ENCODE data around the gene ADK. TPM values are rescaled to one million over a fixed set of nuclear protein-coding genes. Genes with fewer than 3 reads are reported as not detected.

Gene ADK
- total RNA-seq, 1 donor, result 57.9 TPM

DNA sequence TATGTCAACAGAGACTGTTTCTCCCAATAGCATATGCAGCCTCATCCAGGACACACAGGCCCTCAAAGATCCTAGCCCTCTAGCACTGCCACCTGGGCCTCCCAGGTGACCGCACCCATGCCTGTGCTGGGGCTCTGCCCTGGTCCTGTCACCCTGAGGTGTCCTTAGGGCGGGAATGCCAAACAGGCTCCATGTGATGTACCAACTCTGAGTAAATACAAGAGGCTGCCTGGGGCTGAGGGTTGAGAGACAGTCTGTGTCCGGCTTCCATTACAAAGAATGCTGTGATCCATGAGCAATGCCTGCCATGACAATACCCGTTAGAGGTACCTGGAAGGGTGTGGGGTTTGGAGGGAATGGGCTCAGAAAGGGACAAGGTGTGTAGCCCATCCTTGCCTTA, 592.4 kb downstream of the ADK start:
- H3K4me3 ChIP-seq (ENCODE audit: low read depth, low read length), result no peak overlapping the region
- no peak for DNase-seq (ENCODE audit: low read depth)
- TF ChIP-seq, protein P1, sequence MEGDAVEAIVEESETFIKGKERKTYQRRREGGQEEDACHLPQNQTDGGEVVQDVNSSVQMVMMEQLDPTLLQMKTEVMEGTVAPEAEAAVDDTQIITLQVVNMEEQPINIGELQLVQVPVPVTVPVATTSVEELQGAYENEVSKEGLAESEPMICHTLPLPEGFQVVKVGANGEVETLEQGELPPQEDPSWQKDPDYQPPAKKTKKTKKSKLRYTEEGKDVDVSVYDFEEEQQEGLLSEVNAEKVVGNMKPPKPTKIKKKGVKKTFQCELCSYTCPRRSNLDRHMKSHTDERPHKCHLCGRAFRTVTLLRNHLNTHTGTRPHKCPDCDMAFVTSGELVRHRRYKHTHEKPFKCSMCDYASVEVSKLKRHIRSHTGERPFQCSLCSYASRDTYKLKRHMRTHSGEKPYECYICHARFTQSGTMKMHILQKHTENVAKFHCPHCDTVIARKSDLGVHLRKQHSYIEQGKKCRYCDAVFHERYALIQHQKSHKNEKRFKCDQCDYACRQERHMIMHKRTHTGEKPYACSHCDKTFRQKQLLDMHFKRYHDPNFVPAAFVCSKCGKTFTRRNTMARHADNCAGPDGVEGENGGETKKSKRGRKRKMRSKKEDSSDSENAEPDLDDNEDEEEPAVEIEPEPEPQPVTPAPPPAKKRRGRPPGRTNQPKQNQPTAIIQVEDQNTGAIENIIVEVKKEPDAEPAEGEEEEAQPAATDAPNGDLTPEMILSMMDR (IDR thresholded peaks at IDR 0.05; ENCODE audit: insufficient read depth, low read depth, low read length), result no peak

DNA sequence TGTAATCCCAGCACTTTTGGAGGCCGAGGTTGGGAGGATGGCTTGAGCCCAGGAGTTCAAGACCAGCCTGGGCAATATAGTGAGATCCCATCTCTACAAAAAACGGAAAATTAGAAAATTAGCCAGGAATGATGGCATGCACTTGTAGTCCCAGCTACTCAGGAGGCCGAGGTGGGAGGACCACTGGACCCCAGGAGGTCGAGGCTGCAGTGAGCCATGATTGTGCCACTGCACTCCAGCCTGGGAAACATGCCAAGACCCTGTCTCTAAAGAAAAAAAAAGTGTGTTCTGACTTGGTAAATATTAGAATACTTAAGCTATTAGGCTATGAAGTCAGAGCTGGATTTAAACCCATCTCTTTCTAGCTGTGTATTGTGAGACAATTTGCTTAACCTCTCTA, 594.4 kb downstream of the ADK start:
- H3K4me3 ChIP-seq (ENCODE audit: low read depth, low read length), result no peak overlapping the region
- no peak for DNase-seq (ENCODE audit: low read depth)
- TF ChIP-seq, protein P1 (IDR thresholded peaks at IDR 0.05; ENCODE audit: insufficient read depth, low read depth, low read length), result no peak

DNA sequence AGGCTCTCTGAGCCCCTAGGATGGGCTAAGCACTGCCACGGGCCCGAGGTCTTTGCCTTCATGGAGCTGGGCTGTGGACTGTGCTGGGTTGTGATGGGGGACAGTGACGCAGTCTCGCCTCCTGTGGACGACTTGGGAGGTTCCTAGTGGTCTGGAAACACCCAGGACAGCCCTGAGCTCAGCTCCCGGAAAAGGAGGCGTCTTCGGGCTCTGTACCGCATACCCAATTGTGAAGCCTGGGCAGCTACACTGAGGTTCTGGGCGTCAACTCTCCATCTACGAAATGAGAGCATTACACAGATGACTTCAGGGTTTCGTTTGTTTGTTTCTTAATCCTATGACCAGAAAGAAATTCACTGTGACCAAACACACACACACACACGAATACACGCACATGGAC, 595.8 kb downstream of the ADK start:
- TF ChIP-seq, protein P1 (IDR thresholded peaks at IDR 0.05; ENCODE audit: insufficient read depth, low read depth, low read length), result no peak
- DNase-seq (ENCODE audit: low read depth), result no peak
- no peak overlapping the region for H3K4me3 ChIP-seq (ENCODE audit: low read depth, low read length)

DNA sequence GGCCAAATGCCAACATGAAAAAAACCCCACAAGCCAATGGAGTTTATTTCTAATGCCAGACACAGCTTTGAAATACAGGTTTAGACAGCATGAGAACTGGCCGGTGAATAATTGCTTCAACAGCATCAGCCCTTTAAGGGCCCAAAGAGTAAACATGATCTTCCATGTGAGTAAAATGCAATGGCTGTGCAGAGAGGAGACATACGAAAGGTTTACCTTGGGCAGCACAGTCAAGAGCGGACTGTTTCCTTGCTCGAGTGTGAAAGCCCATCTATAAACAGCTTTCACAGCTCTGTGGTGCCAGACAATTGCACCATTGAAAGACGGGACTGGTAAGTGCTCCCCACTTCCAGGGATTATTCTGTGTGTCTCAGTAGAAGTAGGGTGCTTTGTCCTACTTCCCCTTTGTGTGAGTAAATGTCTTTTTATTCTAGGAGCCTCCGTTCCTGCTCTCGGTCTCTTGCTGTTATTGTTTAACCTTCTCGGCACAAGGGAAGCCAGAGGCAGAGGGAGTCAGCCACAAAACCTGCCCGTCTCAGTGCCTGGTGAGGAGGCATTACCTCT, 597.5 kb downstream of the ADK start:
- TF ChIP-seq, protein P1 (IDR thresholded peaks at IDR 0.05; ENCODE audit: insufficient read depth, low read depth, low read length), result no peak
- DNase-seq (ENCODE audit: low read depth), result no peak
- no peak overlapping the region for H3K4me3 ChIP-seq (ENCODE audit: low read depth, low read length)

DNA sequence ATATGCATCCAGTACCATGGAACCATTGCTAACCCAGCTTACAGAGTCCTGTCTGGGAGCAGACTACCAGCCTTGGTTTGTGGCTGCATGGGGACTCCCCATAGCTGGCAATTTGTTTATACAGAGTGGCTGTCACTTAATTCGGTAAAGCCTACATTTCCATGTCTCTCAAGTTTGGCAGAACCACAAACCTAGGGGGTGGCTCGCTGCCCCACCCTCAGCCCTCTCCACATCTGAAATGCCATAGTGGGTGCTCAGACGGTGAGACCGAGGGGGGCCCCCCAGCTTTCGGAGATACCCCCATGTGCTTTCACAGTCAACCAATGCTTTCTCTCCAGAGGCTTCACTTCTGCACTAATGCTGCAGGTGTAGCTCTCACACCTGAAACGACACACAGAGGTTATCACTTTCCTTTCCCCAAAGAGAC, 599.8 kb downstream of the ADK start:
- TF ChIP-seq, protein P1 (IDR thresholded peaks at IDR 0.05; ENCODE audit: insufficient read depth, low read depth, low read length), result no peak
- no peak for DNase-seq (ENCODE audit: low read depth)
- H3K4me3 ChIP-seq (ENCODE audit: low read depth, low read length), result no peak overlapping the region

DNA sequence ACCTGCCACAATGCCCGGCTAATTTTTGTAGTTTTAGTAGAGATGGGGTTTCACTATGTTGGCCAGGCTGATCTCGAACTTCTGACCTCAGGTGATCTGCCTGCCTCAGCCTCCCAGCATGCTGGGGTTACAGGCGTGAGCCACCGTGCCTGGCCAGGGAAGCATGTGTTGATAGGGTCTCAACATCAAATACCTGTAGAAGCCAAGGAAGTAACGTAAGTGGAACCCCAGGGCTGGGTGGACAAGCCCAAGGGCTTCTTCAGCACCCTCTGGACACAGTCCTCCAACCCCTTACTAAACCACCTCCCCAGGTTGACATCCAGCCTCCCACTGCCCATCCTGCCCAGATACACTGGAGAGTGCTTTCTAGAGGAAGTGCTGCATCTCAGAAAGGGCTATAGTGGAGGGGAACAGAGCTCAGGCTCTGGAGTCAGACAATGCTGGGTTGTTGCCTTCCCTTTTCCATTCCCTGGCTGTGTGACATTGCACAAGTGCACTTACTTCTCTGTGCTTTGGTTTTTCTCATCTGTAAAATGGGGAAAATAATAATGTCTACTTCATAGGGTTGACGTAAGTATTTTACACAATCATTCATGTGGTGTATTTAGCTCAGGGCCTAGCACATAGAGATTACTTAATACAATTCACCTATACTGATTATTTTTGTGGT, 601.5 kb downstream of the ADK start:
- H3K4me3 ChIP-seq (ENCODE audit: low read depth, low read length), result no peak overlapping the region
- no peak for DNase-seq (ENCODE audit: low read depth)
- TF ChIP-seq, protein P1 (IDR thresholded peaks at IDR 0.05; ENCODE audit: insufficient read depth, low read depth, low read length), result no peak
